HL-60 (cell line): ENCODE results near the gene PCSK9.

ENCODE experiments used
- DNase-seq, 2 experiments: peaks; one replicate each; pipeline ENCODE4 v3.0.0-alpha.2; 2010 to 2020; ENCODE audit warnings: low read depth in 1 of 2, low spot score in 1 of 2
- H3K27ac ChIP-seq: fragments of 250-450 bp; sonication (Bioruptor Pico); replicated peaks from 2 replicates; pipeline ENCODE4 v1.5.1; 2020; ENCODE audit warnings: mild to moderate bottlenecking, moderate library complexity
- H3K27me3 ChIP-seq: fragments of 250-450 bp; sonication (Bioruptor Pico); 2 replicates; pipeline ENCODE4 v1.5.1; 2021; ENCODE audit warnings: mild to moderate bottlenecking, moderate library complexity; ENCODE audit not compliant: insufficient read depth, poor library complexity, severe bottlenecking
- H3K4me3 ChIP-seq: replicated peaks from 2 replicates; pipeline ENCODE4 v1.5.1; 2011; ENCODE audit warnings: mild to moderate bottlenecking, control low read depth, low read length; ENCODE audit not compliant: insufficient read depth
- CTCF ChIP-seq: IDR thresholded peaks from one replicate; pipeline ENCODE4 v1.5.1; 2011; ENCODE audit warnings: low read length, control low read depth, inconsistent platforms; ENCODE audit not compliant: insufficient read depth
- GABPA ChIP-seq: IDR thresholded peaks from 2 replicates; pipeline ENCODE4 v1.6.1; 2012; ENCODE audit warnings: low read depth
- POLR2AphosphoS5 ChIP-seq: IDR thresholded peaks from 2 replicates; pipeline ENCODE4 v1.6.1; 2012; ENCODE audit warnings: low read depth
- REST ChIP-seq: IDR thresholded peaks from 2 replicates; pipeline ENCODE4 v1.6.1; 2012; ENCODE audit warnings: low read depth; ENCODE audit not compliant: insufficient replicate concordance
- SPI1 ChIP-seq: IDR thresholded peaks from 2 replicates; pipeline ENCODE4 v1.6.1; 2012; ENCODE audit warnings: low read depth, mild to moderate bottlenecking, borderline replicate concordance

The PCSK9 gene

GRCh38 chr1:55067914-55068313, 28.6 kb downstream of the PCSK9 start:
- Histone ChIP-seq H3K27me3 (no peaks in the 10 kb centered on the region), H3K27ac (no peak overlapping the region), H3K4me3 (no peak overlapping the region)
- TF ChIP-seq POLR2AphosphoS5, result no peak
- no peak for TF ChIP-seq REST
- TF ChIP-seq SPI1, result no peak
- TF ChIP-seq GABPA, result no peak
- no peak for TF ChIP-seq CTCF
- DNase-seq, result no peak

- no peak overlapping the region for H3K27ac ChIP-seq
- TF ChIP-seq GABPA (no peak), CTCF (no peak), SPI1 (no peak), REST (no peak), POLR2AphosphoS5 (no peak)
- H3K4me3 ChIP-seq, result no peak overlapping the region
- no peak for DNase-seq
- H3K27me3 ChIP-seq, result no peaks in the 10 kb centered on the region
Observed at GRCh38 chr1:55068638-55069037, 29.3 kb downstream of the PCSK9 start.

DNA sequence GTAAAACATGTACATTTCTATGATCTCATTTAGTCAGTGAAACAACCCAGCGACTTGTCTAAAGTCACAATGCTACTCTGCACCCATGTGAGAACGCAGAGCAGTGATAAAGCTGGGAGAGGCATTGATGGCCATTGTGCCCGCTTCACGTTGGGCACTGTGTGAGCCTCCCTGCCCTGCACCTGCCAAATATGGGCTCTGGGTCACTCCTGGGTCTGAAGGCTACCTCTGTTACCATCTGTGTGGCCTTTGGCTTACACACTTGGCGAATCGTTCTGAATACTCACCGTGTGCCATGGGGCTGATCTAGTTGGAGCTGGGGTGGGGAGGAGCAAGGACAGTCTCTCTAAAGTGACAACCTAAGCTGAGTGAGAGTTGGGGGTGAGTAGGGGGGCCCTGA, 29.9 kb downstream of the PCSK9 start:
- Histone ChIP-seq H3K4me3 (no peak overlapping the region), H3K27ac (no peak overlapping the region), H3K27me3 (no peaks in the 10 kb centered on the region)
- no peak for DNase-seq
- TF ChIP-seq GABPA (no peak), REST (no peak)
